Measurements from ENCODE around the gene OSBP2.

The OSBP2 gene

GRCh38 chr22:30857791-30858190, 163.1 kb downstream of the OSBP2 start:
- no peak for DNase-seq

GRCh38 chr22:30858976-30859713, 164.5 kb downstream of the OSBP2 start:
- DNase-seq, result no peak

GRCh38 chr22:30859714-30860095, 165.0 kb downstream of the OSBP2 start:
- DNase-seq, result no peak

- no peak for DNase-seq
Observed at GRCh38 chr22:30860176-30861105, 165.8 kb downstream of the OSBP2 start.

- DNase-seq, result no peak
Observed at GRCh38 chr22:30861131-30861530, 166.5 kb downstream of the OSBP2 start.

GRCh38 chr22:30861688-30862552, 167.2 kb downstream of the OSBP2 start:
- no peak for DNase-seq

- DNase-seq, result peak; percentile 25
Observed at GRCh38 chr22:30863081-30863833, 168.6 kb downstream of the OSBP2 start.

GRCh38 chr22:30864441-30865420, 170.1 kb downstream of the OSBP2 start:
- DNase-seq, result no peak

- no peak for DNase-seq
Observed at GRCh38 chr22:30865656-30866055, 171.0 kb downstream of the OSBP2 start.

GRCh38 chr22:30866216-30866615, 171.5 kb downstream of the OSBP2 start:
- DNase-seq, result no peak

GRCh38 chr22:30866811-30867271, 172.2 kb downstream of the OSBP2 start:
- DNase-seq, result no peak

GRCh38 chr22:30867746-30868662, 173.3 kb downstream of the OSBP2 start:
- DNase-seq, result no peak

- no peak for DNase-seq
Observed at GRCh38 chr22:30868663-30869385, 174.2 kb downstream of the OSBP2 start.

GRCh38 chr22:30869667-30870395, 175.2 kb downstream of the OSBP2 start:
- DNase-seq, result no peak

GRCh38 chr22:30870451-30871345, 176.0 kb downstream of the OSBP2 start:
- DNase-seq, result no peak

GRCh38 chr22:30871391-30872284, 177.0 kb downstream of the OSBP2 start:
- DNase-seq, result no peak
